ENCODE results near the gene RFXAP.

- TF ChIP-seq EGR1 (IDR thresholded peaks at IDR 0.05; ENCODE audit: low read depth) (no peak), SRF (IDR thresholded peaks at IDR 0.05; ENCODE audit: low read depth) (no peak), EZH2 (IDR thresholded peaks at IDR 0.05) (no peak), POLR2A (IDR thresholded peaks at IDR 0.05; ENCODE audit: borderline replicate concordance, extremely low read depth, insufficient read depth, insufficient read length) (no peak)
Observed at GRCh38 chr13:36807616-36808015, 11.4 kb upstream of the RFXAP start.

Measured in HCT116 (cell line).